GM10266 (cell line): Measurements from ENCODE around the gene SH2D3A.
"Not testable (repeated sequence)": the region's sequence is repeated elsewhere in the genome, so short reads cannot be mapped to it uniquely, and the experiment has no call there.

Experiments used
- DNase-seq: peaks from one replicate; pipeline ENCODE4 v3.0.0; 2012; ENCODE audit errors: extremely low spot score
- TF ChIP-seq, protein P1 (sequence below): IDR thresholded peaks from 2 replicates; pipeline ENCODE4 v1.5.1; 2012; ENCODE audit warnings: mild to moderate bottlenecking, low read depth; ENCODE audit not compliant: control insufficient read depth, insufficient read depth; ENCODE audit errors: missing control alignments

Gene SH2D3A

DNA sequence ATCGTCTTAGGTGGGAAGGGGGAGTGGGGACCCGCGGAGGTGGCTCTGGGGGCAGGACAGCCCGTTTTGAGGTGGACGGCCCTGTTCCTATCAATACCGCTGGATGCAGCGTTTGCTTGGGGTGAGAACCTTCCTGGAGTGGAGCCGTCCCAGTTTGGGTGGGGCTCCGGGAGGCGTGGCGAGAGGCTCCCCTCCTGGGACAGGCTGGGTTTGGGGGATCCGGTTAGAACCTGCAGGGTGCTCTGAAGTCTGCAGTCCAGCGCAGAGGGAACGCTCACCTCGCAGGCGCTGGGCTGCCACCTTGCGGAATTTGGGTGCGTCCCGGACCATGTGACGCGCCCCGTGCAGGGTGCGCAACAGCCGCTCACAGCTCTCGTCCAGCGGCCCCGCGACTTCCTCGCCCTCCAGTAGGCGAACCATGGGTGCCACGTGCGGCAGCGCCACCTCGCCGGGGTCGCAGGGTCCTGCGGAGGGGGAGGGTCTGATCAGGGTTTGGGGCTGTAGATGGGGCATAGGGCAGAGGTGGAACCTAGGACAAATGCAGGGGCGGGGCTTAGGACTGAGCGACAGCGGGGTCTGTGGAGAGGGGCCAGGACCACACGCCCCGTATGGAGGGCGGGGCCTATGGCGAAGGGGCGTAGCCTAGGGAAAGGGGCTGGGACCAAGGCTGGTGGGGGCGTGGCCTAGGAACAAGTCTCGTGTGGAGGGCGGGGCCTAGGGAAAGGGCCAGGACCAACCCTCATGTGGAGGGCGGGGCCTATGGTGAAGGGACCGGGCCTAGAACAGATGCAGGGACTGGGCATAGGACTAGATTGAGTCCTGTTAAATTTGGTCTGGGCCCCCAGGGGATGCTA lies 13.8 kb downstream of the SH2D3A start:
- TF ChIP-seq, protein P1, sequence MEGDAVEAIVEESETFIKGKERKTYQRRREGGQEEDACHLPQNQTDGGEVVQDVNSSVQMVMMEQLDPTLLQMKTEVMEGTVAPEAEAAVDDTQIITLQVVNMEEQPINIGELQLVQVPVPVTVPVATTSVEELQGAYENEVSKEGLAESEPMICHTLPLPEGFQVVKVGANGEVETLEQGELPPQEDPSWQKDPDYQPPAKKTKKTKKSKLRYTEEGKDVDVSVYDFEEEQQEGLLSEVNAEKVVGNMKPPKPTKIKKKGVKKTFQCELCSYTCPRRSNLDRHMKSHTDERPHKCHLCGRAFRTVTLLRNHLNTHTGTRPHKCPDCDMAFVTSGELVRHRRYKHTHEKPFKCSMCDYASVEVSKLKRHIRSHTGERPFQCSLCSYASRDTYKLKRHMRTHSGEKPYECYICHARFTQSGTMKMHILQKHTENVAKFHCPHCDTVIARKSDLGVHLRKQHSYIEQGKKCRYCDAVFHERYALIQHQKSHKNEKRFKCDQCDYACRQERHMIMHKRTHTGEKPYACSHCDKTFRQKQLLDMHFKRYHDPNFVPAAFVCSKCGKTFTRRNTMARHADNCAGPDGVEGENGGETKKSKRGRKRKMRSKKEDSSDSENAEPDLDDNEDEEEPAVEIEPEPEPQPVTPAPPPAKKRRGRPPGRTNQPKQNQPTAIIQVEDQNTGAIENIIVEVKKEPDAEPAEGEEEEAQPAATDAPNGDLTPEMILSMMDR, result peak; percentile 74
- DNase-seq, result peak; percentile 99

DNA sequence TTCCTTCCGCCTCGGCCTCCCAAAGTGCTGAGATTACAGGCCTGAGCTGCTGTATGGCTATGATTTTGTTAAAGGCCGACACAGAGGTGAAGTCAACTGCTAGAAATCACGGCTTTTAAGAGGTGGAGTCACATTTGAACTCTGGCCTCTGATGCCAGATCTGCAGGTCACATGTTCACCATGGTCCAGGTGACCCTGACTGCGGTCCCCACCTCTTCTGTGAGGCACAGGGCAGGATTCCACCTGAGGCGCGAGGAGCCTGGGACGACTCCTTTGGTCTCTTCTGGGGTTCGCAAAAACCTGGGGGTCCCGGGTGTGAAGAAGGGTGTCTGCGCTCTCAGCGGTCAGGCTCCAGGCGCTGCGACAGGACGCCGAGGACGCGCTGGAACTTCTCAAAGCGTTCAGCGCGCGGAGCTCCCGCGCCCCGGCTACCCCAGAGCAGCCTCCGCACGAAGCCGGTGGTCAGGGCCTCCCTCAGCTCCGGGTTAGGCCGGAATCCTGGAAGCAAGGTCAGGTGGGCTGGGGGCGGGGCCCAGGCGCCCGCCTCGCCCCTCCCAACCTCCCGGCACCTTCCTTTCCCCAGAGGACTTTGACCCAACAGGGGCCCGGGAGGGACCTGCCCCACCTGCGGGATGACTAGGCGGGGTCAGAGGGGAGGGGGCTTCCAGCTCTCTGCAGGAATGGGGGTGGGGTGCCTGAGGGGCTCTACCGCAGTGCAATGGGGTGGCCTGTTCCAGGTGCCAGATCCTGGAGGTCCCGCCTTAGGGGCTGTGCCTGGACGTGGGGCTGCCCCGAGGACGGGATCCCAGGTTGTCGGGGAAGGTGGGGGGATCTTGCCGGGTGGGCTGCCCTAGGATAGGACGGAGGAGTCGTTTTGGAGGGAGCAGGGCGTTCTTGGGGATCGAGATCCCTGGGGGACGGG lies 14.7 kb downstream of the SH2D3A start:
- TF ChIP-seq, protein P1, result no peak
- DNase-seq, result no peak

DNA sequence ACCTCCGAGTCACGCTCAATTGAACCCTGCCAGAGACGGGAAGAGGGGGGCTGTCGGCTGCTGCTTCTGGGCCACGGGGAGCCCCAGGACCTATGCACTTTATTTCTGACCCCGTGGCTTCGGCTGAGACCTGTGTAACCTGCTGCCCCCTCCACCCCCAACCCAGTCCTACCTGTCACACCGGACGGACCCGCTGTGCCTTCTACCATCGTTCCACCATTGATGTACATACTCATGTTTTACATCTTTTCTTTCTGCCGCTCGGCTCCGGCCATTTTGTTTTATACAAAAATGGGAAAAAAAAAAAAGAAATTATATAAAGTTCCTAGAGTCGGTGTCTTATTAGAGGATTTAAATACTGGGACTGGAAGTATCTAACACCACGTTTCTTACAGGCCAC lies 16.0 kb downstream of the SH2D3A start:
- TF ChIP-seq, protein P1, result no peak
- no peak for DNase-seq

DNA sequence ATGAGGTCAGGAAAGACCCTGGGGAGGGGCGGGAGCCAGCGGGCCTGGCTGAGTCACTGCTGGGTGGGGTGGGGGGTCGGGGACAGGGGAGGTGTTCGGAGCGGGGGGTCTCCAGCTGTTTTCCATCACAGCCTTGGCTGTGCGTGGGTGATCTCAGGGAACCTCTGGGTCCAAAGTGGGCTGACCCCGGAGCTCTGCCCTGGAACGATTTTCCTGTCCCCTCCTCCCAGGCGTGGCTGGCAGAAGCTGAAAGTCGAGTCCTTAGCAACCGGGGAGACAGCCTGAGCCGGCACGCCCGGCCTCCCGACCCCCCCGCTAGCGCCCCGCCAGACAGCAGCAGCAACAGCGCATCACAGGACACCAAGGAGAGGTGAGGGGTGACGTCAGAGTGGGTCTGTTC lies 17.2 kb downstream of the SH2D3A start:
- TF ChIP-seq, protein P1, result no peak
- no peak for DNase-seq

DNA sequence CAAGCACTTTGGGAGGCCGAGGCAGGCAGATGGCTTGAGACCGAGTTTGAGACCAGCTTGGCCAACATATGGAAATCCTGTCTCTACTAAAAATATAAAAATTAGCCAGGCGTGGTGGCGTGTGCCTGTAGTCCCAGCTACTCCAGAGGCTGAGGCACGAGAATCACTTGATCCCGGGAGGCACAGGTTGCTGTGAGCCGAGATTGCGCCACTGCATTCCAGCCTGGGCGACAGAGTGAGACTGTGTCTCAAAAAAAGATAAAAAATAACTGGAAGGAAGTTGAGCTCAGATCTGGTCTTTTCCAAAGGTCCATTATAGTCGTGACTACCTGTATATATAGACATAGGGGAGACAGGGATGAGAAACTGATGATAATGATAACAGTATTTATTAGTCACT lies 18.7 kb downstream of the SH2D3A start:
- DNase-seq, result not testable (repeated sequence)

DNA sequence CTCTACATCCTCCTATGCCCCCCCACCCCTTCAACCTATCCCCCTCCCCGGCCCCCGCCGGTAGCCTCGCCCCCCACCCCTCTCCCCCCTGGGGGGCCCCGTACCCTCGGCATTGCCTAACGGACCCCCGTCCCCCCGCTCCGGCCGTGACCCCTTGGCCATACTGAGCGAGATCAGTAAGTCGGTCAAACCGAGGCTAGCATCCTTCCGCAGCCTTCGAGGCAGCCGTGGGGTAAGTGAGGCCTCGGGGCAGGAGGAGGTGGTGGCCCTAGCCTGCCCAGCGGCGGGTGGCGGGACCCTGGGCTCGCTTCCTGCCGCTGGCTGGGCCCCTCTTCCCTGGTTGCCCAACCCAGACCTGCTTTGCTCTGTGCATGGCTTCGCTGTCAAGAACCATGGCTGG lies 21.3 kb downstream of the SH2D3A start:
- DNase-seq, result no peak
- TF ChIP-seq, protein P1, result no peak

DNA sequence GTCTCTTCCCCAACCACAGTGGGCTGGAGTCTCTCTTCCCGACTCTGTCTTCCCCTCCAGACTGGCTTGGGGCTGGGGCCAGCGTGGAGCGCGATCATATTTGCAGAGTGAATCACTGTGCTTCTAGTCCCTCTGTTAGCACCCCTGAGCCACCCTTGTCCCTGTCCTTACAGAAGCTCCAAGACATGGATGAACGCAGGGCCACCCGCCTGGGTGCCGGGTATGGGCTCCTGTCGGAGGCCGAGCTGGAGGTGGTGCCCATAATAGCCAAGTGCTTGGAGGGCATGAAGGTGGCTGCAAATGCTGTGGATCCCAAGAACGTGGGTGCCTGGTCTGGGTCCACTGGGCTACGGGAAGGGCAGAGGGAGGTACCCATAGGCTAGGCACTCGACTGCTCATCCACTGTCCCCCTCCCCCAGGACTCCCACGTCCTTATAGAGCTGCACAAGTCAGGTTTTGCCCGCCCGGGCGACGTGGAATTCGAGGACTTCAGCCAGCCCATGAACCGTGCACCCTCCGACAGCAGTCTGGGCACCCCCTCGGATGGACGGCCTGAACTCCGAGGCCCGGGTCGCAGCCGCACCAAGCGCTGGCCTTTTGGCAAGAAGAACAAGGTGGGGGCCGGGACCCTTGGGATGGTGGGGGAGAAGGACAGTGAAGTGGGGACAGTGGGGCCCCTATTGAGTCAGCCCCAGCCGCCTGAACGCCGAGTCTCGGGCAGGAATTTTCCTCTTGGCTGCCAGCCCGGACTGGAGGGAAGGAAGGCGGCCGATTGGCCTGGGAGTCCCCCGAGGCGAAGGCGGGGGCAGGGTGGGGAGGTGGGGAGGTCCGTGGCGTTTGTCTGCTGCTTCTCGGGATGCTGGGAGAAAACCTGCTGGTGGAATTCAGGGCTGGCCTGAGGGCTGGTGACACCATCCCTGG lies 22.6 kb downstream of the SH2D3A start:
- TF ChIP-seq, protein P1, result no peak
- DNase-seq, result no peak
